Measurements from ENCODE around the gene RSRC1.

Gene RSRC1

DNA sequence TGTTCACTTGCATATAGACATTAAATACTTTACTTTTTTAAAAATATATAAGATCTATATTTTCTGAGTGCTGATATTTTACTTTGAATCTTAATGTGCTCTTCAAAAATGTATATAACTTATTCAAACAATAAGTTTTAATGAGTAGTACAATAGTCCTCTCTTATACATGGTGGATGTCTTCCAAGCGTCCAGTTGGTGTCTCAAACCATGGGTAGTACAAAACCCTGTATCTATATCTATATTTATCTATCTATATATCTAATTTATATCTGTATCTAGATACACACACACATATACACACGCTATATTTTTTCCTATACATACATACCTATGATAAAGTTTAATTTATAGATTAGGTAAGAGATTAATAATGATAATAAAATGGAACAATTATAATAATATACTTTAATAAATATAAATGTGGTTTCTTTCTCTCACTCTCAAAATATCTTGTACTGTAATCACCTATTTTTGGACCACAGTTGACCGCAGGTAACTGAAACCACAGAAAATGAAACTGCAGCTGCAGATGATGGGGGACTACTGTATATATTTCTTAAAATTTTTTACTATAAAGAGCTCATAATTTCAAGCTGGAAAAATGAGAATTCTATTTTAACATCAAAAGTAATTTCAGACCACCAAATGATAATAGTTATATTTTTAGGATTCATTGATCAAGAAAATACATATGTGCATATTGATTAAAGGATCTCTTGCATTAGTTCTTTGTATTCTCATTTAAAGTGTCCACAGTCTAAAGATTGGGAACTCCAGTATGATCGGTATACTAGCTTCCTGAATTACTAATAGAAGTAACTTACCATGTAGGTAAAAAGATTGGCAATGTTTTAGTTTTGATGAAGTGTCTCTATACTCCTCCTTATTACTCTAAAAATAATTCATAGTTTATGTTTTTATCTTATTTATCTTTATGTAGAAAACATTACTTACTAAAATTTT is 246.0 kb downstream of the RSRC1 start:
- no peak overlapping the region for H3K27ac ChIP-seq
- H3K4me2 ChIP-seq (ENCODE audit: low read length) = no peak overlapping the region
- no peak overlapping the region for H2AFZ ChIP-seq
- TF ChIP-seq, protein P1, sequence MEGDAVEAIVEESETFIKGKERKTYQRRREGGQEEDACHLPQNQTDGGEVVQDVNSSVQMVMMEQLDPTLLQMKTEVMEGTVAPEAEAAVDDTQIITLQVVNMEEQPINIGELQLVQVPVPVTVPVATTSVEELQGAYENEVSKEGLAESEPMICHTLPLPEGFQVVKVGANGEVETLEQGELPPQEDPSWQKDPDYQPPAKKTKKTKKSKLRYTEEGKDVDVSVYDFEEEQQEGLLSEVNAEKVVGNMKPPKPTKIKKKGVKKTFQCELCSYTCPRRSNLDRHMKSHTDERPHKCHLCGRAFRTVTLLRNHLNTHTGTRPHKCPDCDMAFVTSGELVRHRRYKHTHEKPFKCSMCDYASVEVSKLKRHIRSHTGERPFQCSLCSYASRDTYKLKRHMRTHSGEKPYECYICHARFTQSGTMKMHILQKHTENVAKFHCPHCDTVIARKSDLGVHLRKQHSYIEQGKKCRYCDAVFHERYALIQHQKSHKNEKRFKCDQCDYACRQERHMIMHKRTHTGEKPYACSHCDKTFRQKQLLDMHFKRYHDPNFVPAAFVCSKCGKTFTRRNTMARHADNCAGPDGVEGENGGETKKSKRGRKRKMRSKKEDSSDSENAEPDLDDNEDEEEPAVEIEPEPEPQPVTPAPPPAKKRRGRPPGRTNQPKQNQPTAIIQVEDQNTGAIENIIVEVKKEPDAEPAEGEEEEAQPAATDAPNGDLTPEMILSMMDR (IDR thresholded peaks at IDR 0.05) = no peak
- no peak overlapping the region for H3K9ac ChIP-seq
- no peaks in the 10 kb centered on the region for H3K9me3 ChIP-seq (ENCODE audit: control insufficient read depth, low read length)
- H3K4me1 ChIP-seq = no peaks in the 10 kb centered on the region
- no peaks in the 10 kb centered on the region for H3K79me2 ChIP-seq
- no peak overlapping the region for H3K4me3 ChIP-seq (ENCODE audit: low read depth, low read length)
- H3K36me3 ChIP-seq (ENCODE audit: control insufficient read depth, insufficient read depth, low read length) = no peaks in the 10 kb centered on the region
- no peaks in the 10 kb centered on the region for H3K27me3 ChIP-seq (ENCODE audit: control insufficient read depth, insufficient read depth, low read length)

DNA sequence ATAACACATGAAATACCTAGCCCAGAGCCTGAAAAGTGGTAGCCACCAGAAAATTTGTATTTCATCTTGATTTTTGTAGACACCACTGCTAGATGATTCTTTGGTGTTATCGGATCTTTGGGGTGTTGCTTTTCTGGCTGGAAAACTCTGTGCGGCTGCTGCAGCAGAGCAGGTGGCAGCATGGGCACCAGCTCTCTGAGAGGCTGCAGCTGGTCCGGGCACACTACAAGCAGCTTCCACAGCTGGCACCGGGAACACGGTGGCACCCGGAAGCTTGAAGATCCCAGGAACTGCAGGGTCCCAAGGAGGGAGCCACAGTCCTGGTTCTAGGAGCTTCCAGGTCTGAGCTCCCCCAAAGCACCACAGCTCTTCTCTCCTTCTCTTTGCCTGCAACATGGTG is 249.4 kb downstream of the RSRC1 start:
- Histone ChIP-seq H3K9ac (no peak overlapping the region), H3K36me3 (ENCODE audit: control insufficient read depth, insufficient read depth, low read length) (no peaks in the 10 kb centered on the region), H3K4me2 (ENCODE audit: low read length) (no peak overlapping the region), H3K9me3 (ENCODE audit: control insufficient read depth, low read length) (no peaks in the 10 kb centered on the region), H3K4me3 (ENCODE audit: low read depth, low read length) (no peak overlapping the region), H3K27me3 (ENCODE audit: control insufficient read depth, insufficient read depth, low read length) (no peaks in the 10 kb centered on the region), H3K4me1 (no peaks in the 10 kb centered on the region), H3K79me2 (no peaks in the 10 kb centered on the region), H3K27ac (no peak overlapping the region), H2AFZ (no peak overlapping the region)
- TF ChIP-seq, protein P1 (IDR thresholded peaks at IDR 0.05) = no peak

- H3K4me2 ChIP-seq (ENCODE audit: low read length) = no peak overlapping the region
- no peaks in the 10 kb centered on the region for H3K27me3 ChIP-seq (ENCODE audit: control insufficient read depth, insufficient read depth, low read length)
- TF ChIP-seq, protein P1 (IDR thresholded peaks at IDR 0.05) = no peak
These were observed 251.0 kb downstream of the RSRC1 start for GRCh38 chr3:158360756-158361448.

DNA sequence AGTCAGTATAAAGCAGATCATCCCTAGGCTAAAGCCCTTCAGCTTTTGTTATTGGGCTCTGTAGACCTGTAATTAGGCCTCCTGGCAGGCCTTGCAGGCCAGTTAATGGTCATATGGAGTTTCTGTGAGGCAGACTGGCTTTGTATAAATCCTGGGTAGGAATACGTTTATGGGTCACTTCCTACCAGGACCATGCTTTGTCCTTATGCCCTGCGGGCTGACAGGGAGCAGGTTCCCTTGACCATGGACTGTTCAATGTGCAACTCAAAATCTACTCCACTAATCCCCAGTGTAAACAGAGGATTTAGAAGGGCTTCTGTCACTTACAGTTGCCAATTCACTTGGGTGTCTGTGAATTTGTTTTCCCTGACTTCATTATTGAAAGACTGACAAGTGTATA is 258.4 kb downstream of the RSRC1 start:
- H3K27me3 ChIP-seq (ENCODE audit: control insufficient read depth, insufficient read depth, low read length) = no peaks in the 10 kb centered on the region
- H3K27ac ChIP-seq = no peak overlapping the region
- TF ChIP-seq, protein P1 (IDR thresholded peaks at IDR 0.05) = no peak
- H3K4me3 ChIP-seq (ENCODE audit: low read depth, low read length) = no peak overlapping the region
- no peak overlapping the region for H2AFZ ChIP-seq
- H3K9me3 ChIP-seq (ENCODE audit: control insufficient read depth, low read length) = no peaks in the 10 kb centered on the region
- no peaks in the 10 kb centered on the region for H3K4me1 ChIP-seq
- no peak overlapping the region for H3K9ac ChIP-seq
- H3K36me3 ChIP-seq (ENCODE audit: control insufficient read depth, insufficient read depth, low read length) = no peaks in the 10 kb centered on the region
- H3K79me2 ChIP-seq = no peaks in the 10 kb centered on the region
- H3K4me2 ChIP-seq (ENCODE audit: low read length) = no peak overlapping the region

More at GRCh38 chr3:158360756-158361448, 251.0 kb downstream of the RSRC1 start:
- Histone ChIP-seq H3K9me3 (ENCODE audit: control insufficient read depth, low read length) (no peaks in the 10 kb centered on the region), H3K36me3 (ENCODE audit: control insufficient read depth, insufficient read depth, low read length) (no peaks in the 10 kb centered on the region), H3K4me3 (ENCODE audit: low read depth, low read length) (no peak overlapping the region), H3K4me1 (no peaks in the 10 kb centered on the region), H3K79me2 (no peaks in the 10 kb centered on the region), H2AFZ (no peak overlapping the region), H3K9ac (no peak overlapping the region), H3K27ac (no peak overlapping the region)

Data from parathyroid adenoma (tissue), 2 donors.